ENCODE results near the gene VAMP5.

VAMP5 gene

GRCh38 chr2:85621338-85621737 lies 37.1 kb downstream of the VAMP5 start:
- in situ Hi-C loops (cut with HindIII; ENCODE audit: low sequenced_read_pairs) = no loop called here

- in situ Hi-C loops (cut with HindIII; ENCODE audit: low sequenced_read_pairs) = no loop called here
Observed at GRCh38 chr2:85623991-85624390, 39.8 kb downstream of the VAMP5 start.

- in situ Hi-C loops (cut with HindIII; ENCODE audit: low sequenced_read_pairs) = no loop called here
Observed at GRCh38 chr2:85628658-85629057, 44.4 kb downstream of the VAMP5 start.

- in situ Hi-C loops (cut with HindIII; ENCODE audit: low sequenced_read_pairs) = no loop called here
Observed at GRCh38 chr2:85631316-85631715, 47.1 kb downstream of the VAMP5 start.

GRCh38 chr2:85635011-85635410 lies 50.8 kb downstream of the VAMP5 start:
- in situ Hi-C loops (cut with HindIII; ENCODE audit: low sequenced_read_pairs) = no loop called here

- in situ Hi-C loops (cut with HindIII; ENCODE audit: low sequenced_read_pairs) = no loop called here
Observed at GRCh38 chr2:85635636-85636035, 51.4 kb downstream of the VAMP5 start.

GRCh38 chr2:85642725-85643124 lies 58.5 kb downstream of the VAMP5 start:
- in situ Hi-C loops (cut with HindIII; ENCODE audit: low sequenced_read_pairs) = no loop called here

All from DLD1 (cell line).